GM19239 (cell line): ENCODE data around the gene COASY.

Experiments
- DNase-seq: peaks from one replicate; pipeline ENCODE4 v3.0.0; 2011; ENCODE audit warnings: low spot score; ENCODE audit not compliant: insufficient read length
- FAIRE-seq: peaks from 2 replicates; lab custom pipeline; 2011; peaks lifted over from hg19 to GRCh38; lab: Jason Lieb, UNC

Gene COASY

GRCh38 chr17:42561897-42562387, at the start of gene COASY:
Gene COASY (plus strand): TSS chr17:42562148. CDS start chr17:42562623, 475 bp downstream.
- DNase-seq (peak; percentile 97), FAIRE-seq (peak; percentile 98)

DNA sequence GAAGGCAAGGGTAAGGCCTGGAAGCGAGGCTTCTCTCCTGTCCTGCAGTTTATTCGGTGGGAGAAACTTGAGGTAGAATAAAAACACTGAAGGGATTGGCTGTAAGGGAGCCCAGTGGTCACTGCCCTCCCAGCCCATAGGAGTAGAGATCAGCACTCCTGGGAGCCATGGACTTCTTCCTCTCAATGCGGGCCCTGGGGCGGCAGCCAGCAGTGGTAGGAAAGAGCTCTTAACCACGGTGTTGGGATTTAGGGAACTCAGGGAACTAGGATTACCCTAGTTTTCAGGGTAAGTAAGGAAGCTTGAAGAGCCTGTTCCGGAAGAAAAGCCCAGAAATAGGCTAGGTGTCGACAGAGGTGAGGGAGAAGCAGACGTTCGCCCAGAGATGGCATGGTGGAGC, 49.7 kb upstream of the COASY start:
- FAIRE-seq (no peak), DNase-seq (no peak)

GRCh38 chr17:42512733-42513251, 49.2 kb upstream of the COASY start:
- FAIRE-seq (no peak), DNase-seq (no peak)

- no peak for FAIRE-seq
Observed at GRCh38 chr17:42513686-42514085, 48.3 kb upstream of the COASY start.

GRCh38 chr17:42514279-42514678, 47.7 kb upstream of the COASY start:
- DNase-seq (no peak), FAIRE-seq (no peak)

More at GRCh38 chr17:42513686-42514085, 48.3 kb upstream of the COASY start:
- no peak for DNase-seq

DNA sequence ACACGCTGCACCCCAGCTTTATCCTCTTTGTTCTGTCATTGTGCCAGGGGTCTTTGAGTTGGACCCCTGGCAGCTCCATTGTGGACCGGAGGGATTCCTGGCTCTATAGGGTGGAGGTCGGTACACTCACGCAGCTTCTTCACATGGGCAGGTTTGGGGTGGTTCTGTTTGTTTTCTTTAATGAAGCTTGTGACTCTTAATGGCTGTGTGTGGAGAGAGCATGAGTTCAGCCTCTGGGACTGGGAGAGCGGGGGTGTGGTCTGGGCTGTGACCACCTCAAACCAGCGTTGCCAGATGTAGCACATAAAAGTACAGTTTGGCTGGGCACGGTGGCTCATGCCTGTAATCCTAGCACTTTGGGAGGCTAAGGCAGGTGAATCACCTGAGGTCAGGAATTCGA, 47.1 kb upstream of the COASY start:
- FAIRE-seq (no peak), DNase-seq (no peak)

DNA sequence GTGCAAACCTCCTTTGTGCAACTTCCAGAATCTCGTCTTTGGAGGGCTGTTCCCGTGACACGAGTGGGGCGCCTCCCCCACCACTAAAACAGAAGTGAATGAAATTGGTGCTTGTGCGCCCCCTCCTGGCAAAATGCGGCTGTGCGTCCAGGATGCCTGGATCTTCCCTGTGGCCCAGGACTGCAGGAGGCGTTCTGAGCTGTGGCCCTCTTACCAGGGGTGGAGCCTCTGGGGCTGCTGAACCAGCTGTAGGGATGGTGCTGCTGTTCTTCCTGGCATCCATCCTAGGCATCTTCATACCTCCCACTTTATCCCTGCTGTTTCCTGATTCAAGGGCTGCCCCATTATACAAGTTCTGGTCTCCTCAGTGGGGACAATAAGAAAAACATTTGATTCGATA, 44.4 kb upstream of the COASY start:
- DNase-seq (peak; percentile 81), FAIRE-seq (peak; percentile 88)

GRCh38 chr17:42518046-42518754, 43.7 kb upstream of the COASY start:
- DNase-seq (no peak), FAIRE-seq (no peak)

GRCh38 chr17:42518755-42519545, 43.0 kb upstream of the COASY start:
- DNase-seq, result no peak
- FAIRE-seq, result no peak

DNA sequence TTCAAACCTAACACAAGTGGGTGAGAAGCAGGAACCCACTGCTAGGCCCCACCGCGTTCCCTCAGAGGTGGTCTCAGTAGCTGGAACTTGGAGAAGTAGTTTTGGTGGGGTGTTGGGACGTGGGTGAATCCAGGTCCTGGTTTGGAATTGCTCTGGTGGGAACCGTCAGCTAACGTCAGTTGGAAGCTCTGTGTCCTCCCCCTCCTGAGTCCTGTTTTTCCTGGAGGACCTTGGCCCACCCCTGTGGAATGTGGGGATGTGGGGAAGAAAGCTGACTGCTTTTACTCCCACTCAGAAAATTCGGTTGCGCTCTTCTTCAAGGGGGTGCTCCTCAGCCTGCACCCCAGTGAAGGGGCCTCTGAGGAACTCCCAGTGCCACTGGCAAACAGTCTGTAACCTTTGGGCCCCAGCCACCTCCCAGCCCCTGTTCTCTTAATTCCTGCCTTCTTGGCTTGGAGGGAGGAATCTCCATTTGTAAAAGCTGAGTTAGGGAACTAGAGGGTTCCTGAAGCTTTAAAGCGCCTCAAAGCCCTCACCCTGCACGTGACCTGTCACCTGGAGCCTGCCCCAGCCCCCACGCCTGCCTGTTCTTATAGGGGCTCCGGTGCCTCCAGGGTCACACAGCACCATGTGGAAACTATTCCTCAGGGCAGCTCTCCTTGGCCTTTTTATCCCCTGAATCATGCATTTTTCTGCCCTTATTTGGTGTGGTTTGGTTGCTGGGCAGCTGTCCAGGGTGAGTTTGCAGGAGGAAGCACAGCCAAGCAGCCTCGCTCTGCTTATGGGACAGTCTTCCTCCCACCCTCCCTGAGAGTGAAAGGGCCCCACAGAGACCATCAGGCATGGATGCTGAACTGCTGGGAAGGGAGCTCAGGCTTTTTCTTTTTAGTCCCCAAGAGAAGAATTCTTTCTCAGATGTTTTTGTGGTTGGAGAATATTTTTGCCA, 42.1 kb upstream of the COASY start:
- FAIRE-seq, result no peak
- no peak for DNase-seq

DNA sequence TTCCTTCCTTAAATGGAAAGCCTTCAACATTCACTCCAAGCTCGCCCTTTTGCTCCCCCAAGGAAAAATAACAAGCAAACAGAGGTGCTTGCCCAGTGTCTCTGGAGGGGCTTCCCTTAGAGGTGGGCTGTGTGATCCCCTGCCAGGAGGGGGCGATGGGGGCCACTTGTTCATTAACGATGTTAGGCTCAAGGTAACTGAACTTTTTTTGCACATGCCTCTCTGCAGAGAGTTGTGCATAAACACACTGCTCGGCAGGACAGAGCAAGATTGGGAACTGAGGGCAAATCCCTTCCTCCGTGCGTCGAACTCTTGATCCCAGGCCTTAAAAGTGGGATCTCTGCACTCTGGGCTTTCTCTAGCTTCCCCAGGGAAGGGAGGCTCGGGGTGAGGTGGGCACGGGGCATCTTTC, 41.4 kb upstream of the COASY start:
- FAIRE-seq, result no peak

DNA sequence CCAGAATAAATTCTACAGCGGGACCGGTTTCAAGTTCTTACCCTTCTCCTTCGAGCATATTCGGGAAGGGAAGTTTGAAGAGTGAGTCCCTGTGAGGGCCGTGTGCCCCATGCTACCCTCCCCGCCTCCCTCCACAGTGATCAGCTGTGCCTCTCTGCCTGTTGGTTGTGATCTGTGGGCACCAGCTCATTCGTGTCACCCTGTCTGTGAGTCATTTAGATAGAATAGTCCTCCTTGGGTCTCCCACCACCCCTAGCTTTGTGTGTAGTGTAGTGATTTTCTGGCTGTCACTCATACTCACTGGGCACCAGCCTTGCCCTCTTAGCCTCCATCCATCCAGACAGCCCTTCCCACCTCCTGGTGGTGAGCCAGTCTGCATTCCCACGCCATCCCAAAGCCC, 40.9 kb upstream of the COASY start:
- FAIRE-seq, result no peak
- DNase-seq, result no peak

More for the DNA sequence above, 41.4 kb upstream of the COASY start:
- DNase-seq, result no peak

GRCh38 chr17:42521666-42522262, 40.2 kb upstream of the COASY start:
- DNase-seq (no peak), FAIRE-seq (no peak)

DNA sequence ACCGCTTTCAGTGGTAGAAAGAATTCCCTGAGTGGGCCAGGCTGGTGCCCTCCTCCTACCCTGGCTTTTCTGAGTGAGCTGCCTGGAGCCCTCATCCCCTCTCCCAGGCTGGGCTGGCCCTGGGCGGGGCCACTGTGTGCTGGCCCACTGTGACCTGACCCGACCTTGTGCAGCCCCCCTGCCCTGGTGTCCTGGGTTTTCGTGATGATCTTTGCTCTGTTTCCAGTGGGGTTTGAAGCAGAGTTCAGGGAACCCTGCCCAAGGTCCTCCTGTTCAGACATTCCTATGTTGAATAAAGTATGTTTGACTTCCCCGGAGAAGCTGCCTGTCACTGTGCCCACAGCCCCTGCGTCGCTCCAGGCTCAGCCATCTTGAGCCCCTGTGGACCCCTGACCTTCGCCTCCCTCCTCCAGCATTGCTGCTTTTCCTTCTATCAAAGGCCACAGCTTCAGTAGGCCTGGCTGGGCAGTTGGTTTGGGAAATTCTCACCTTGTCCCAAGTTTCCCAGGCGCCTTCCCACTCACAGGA, 39.6 kb upstream of the COASY start:
- no peak for FAIRE-seq

GRCh38 chr17:42522798-42523278, 39.1 kb upstream of the COASY start:
- FAIRE-seq, result no peak
- DNase-seq, result no peak

More for the DNA sequence above, 39.6 kb upstream of the COASY start:
- DNase-seq, result no peak

- DNase-seq, result no peak
- no peak for FAIRE-seq
Observed at GRCh38 chr17:42525221-42525620, 36.7 kb upstream of the COASY start.

- no peak for FAIRE-seq
- no peak for DNase-seq
Observed at GRCh38 chr17:42526031-42526444, 35.9 kb upstream of the COASY start.

GRCh38 chr17:42527932-42528331, 34.0 kb upstream of the COASY start:
- DNase-seq (no peak), FAIRE-seq (no peak)

GRCh38 chr17:42529061-42529460, 32.9 kb upstream of the COASY start:
- FAIRE-seq (no peak), DNase-seq (no peak)
